Tibial artery (tissue), 4 donors: Measurements from ENCODE around the gene DOK7.

Source experiments
- DNase-seq, 2 donors: peaks; one replicate each; pipeline ENCODE4 v3.0.0-alpha.2; 2019
- H3K27ac ChIP-seq, 2 donors: fragments of 200-600 bp; sonication (generic) in 1 of 2; 1 replicate in 1 of 2; 2 replicates in 1 of 2; pipeline ENCODE4 v1.5.1; 2018 to 2019; ENCODE audit warnings: mild to moderate bottlenecking in 1 of 2
- H3K27me3 ChIP-seq, 2 donors: fragments of 200-600 bp; sonication (generic) in 1 of 2; one replicate each; pipeline versions ENCODE4 v1.5.1 to v1.6.0; 2016 to 2019
- H3K36me3 ChIP-seq, 3 donors: fragments of 200-600 bp; sonication (generic) in 2 of 3; one replicate each; pipeline ENCODE4 v1.5.1; 2016 to 2019; ENCODE audit warnings: mild to moderate bottlenecking in 2 of 3
- H3K4me1 ChIP-seq, 4 donors: fragments of 200-600 bp; sonication (generic) in 2 of 4; 1 replicate in 3 of 4; 2 replicates in 1 of 4; pipeline ENCODE4 v1.5.1; 2016 to 2019
- H3K4me3 ChIP-seq, 2 donors: fragments of 200-600 bp; sonication (generic) in 1 of 2; 1 replicate in 1 of 2; 2 replicates in 1 of 2; pipeline ENCODE4 v1.5.1; 2018 to 2019; ENCODE audit warnings: mild to moderate bottlenecking in 2 of 2
- H3K9me3 ChIP-seq, 3 donors: fragments of 200-600 bp; sonication (generic) in 1 of 3; one replicate each; pipeline ENCODE4 v1.5.1; 2016 to 2019
- intact Hi-C: fragments of 100-400 bp; cut with DNase I; formaldehyde crosslinking; loops from one replicate; pipeline ENCODE4 v1.15.0; 2023; ENCODE audit warnings: low total_unique reads
- TF ChIP-seq, protein P1 (sequence below), 2 experiments: fragments of 200-600 bp in 1 of 2; fragments of 450-650 bp in 1 of 2; IDR thresholded peaks; one replicate each; pipeline ENCODE4 v1.5.1; 2017 to 2019; ENCODE audit warnings: antibody characterized with exemption in 2 of 2, mild to moderate bottlenecking in 1 of 2, moderate library complexity in 1 of 2

Gene DOK7

DNA sequence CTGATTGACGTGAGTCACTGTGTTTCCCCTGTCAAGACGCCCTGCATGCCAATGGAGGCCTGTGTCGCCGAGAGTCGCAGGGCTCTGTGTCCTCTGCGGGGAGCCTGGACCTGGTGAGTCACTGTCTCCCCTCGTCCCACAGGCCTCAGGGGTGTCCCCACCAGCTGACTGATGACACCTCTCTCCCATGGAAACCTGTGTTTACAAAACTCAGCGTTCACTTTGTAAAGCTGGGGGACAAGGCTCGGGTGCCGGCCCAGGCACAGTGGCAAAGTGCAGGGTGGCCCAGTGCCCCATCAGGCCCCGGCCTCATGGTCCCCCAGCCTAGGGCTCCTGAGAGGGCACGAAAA lies 42.5 kb upstream of the DOK7 start:
- DNase-seq, result peak in 1 of 2 donors; percentile 48
- peaks cover 19 to 87% (median 46%) of the 10 kb centered on the region in 3 donors for H3K36me3 ChIP-seq

GRCh38 chr4:3420956-3421355 lies 42.1 kb upstream of the DOK7 start:
- no peaks in the 10 kb centered on the region for H3K27me3 ChIP-seq
- H3K4me1 ChIP-seq, result no peaks in the 10 kb centered on the region
- H3K27ac ChIP-seq, result no peak overlapping the region
- TF ChIP-seq, protein P1, sequence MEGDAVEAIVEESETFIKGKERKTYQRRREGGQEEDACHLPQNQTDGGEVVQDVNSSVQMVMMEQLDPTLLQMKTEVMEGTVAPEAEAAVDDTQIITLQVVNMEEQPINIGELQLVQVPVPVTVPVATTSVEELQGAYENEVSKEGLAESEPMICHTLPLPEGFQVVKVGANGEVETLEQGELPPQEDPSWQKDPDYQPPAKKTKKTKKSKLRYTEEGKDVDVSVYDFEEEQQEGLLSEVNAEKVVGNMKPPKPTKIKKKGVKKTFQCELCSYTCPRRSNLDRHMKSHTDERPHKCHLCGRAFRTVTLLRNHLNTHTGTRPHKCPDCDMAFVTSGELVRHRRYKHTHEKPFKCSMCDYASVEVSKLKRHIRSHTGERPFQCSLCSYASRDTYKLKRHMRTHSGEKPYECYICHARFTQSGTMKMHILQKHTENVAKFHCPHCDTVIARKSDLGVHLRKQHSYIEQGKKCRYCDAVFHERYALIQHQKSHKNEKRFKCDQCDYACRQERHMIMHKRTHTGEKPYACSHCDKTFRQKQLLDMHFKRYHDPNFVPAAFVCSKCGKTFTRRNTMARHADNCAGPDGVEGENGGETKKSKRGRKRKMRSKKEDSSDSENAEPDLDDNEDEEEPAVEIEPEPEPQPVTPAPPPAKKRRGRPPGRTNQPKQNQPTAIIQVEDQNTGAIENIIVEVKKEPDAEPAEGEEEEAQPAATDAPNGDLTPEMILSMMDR (IDR thresholded peaks at IDR 0.05), result no peak
- no peak overlapping the region for H3K4me3 ChIP-seq
- peaks cover 19 to 83% (median 46%) of the 10 kb centered on the region in 3 donors for H3K36me3 ChIP-seq
- intact Hi-C loops, result loop anchor here (10.0 kb wide), 1 partner anchor 56 kb away; no protein-coding TSS in a partner anchor
- no peak for DNase-seq
- H3K9me3 ChIP-seq, result no peaks in the 10 kb centered on the region

More for the DNA sequence above, 42.5 kb upstream of the DOK7 start:
- intact Hi-C loops, result loop anchor here (10.0 kb wide), 1 partner anchor 56 kb away; no protein-coding TSS in a partner anchor
- no peaks in the 10 kb centered on the region for H3K9me3 ChIP-seq
- H3K27ac ChIP-seq, result no peak overlapping the region
- TF ChIP-seq, protein P1 (IDR thresholded peaks at IDR 0.05), result no peak
- no peaks in the 10 kb centered on the region for H3K27me3 ChIP-seq
- no peak overlapping the region for H3K4me3 ChIP-seq
- H3K4me1 ChIP-seq, result no peaks in the 10 kb centered on the region

DNA sequence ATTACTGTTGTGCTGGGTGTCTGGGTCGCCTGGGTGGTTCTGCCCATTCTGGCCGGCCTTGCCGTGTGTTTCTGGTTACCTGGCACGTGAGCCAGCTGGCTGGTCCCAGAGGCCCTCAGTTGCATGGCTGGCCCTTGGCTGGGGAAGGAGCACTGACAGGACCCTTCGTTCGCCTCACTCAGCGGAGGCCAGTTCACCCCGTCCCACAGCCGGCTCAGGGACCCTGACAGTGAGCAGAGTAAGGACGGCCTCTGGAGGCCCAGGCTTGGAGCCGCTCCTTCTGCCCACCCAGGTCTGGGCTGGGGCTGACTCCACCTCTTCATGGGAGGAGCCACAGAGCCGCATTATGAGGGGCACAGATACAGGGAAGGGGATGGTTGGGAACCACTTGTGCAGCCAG lies 41.6 kb upstream of the DOK7 start:
- Histone ChIP-seq H3K4me1 (no peaks in the 10 kb centered on the region), H3K27me3 (no peaks in the 10 kb centered on the region), H3K9me3 (no peaks in the 10 kb centered on the region), H3K4me3 (no peak overlapping the region), H3K27ac (no peak overlapping the region), H3K36me3 (peaks cover 19 to 81% (median 49%) of the 10 kb centered on the region in 3 donors)
- DNase-seq, result no peak
- intact Hi-C loops, result loop anchor here (10.0 kb wide), 1 partner anchor 57 kb away; no protein-coding TSS in a partner anchor
- TF ChIP-seq, protein P1 (IDR thresholded peaks at IDR 0.05), result no peak

DNA sequence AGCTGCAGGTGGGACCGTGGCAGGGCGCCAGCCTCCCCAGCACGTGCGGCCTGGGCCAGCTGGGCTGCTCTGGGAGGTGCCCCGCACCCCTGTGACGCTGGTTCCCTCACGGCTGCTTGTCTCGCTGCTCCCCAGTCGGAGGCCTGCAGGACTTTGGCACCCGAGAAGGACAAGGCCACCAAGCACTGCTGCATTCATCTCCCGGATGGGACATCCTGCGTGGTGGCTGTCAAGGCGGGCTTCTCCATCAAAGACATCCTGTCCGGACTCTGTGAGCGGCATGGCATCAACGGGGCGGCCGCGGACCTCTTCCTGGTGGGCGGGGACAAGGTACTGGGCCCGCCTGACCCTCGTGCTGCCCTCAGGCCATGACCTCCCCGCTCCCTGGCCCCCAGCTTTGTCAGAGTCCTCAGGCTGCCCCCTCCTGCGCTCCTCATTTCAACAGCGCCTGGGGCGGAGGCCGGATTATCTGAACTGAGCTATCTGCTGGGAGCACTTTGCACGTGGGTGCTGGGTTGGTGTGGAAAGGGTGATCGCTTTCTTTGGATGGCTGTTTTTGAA lies 40.8 kb upstream of the DOK7 start:
- TF ChIP-seq, protein P1 (IDR thresholded peaks at IDR 0.05), result no peak
- Histone ChIP-seq H3K9me3 (no peaks in the 10 kb centered on the region), H3K36me3 (peaks cover 13 to 81% (median 48%) of the 10 kb centered on the region in 3 donors), H3K4me3 (no peak overlapping the region), H3K27ac (no peak overlapping the region), H3K4me1 (no peaks in the 10 kb centered on the region), H3K27me3 (no peaks in the 10 kb centered on the region)
- DNase-seq, result no peak
- intact Hi-C loops, result loop anchor here (10.0 kb wide), 1 partner anchor 58 kb away; no protein-coding TSS in a partner anchor

DNA sequence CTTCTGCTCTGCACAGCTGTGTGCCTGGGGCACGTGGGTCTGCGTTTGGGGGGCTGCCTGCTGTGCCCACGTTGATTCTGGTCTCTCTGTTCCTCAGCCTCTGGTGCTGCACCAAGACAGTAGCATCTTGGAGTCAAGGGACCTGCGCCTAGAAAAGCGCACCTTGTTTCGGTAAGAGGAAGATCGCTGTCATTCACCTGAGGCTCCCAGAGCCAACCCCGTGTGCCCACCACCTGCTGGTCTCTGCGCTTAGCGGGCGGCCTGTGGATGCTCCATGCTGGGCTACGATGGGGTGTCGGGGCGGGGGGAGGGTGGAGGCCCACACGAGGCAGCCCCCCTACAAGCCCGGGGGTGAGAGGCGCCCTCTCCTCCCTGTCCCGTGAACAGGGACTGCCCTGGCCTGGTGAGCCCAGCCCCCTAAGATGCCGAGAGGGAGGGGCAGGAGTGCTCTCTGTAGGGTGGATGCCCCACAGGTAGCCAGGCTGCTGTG lies 40.3 kb upstream of the DOK7 start:
- no peak overlapping the region for H3K27ac ChIP-seq
- intact Hi-C loops, result loop anchor here (10.0 kb wide), 1 partner anchor 58 kb away; no protein-coding TSS in a partner anchor
- DNase-seq, result no peak
- H3K27me3 ChIP-seq, result no peaks in the 10 kb centered on the region
- no peaks in the 10 kb centered on the region for H3K4me1 ChIP-seq
- H3K9me3 ChIP-seq, result no peaks in the 10 kb centered on the region
- H3K4me3 ChIP-seq, result no peak overlapping the region
- peaks cover 8 to 81% (median 43%) of the 10 kb centered on the region in 3 donors for H3K36me3 ChIP-seq
- TF ChIP-seq, protein P1 (IDR thresholded peaks at IDR 0.05), result no peak
